Body of pancreas (tissue), 4 donors: ENCODE results near the gene NUTM1. TPM values are rescaled to one million over a fixed set of nuclear protein-coding genes. Genes with fewer than 3 reads are reported as not detected.

ENCODE experiments used
- ATAC-seq: fragments of 150-250 bp; one replicate; pipeline ENCODE4 v1.9.1; 2016
- DNase-seq, 4 donors: peaks; one replicate each; pipeline ENCODE4 v3.0.0-alpha.2; 2019
- H3K27ac ChIP-seq, 4 donors: fragments of 200-600 bp; sonication (generic); 1 replicate in 3 of 4; 2 replicates in 1 of 4; pipeline versions ENCODE4 v1.5.1 to v1.6.1; 2016 to 2019; ENCODE audit warnings: mild to moderate bottlenecking in 1 of 4, mixed read lengths in 1 of 4, moderate library complexity in 1 of 4
- H3K27me3 ChIP-seq, 2 donors: fragments of 200-600 bp; sonication (generic); one replicate each; pipeline ENCODE4 v1.6.0; 2016; ENCODE audit warnings: mild to moderate bottlenecking in 1 of 2
- H3K36me3 ChIP-seq, 2 donors: fragments of 200-600 bp; sonication (generic); replicated peaks in 1 of 2; 2 replicates each; pipeline ENCODE4 v1.5.1; 2016; ENCODE audit warnings: low read depth in 2 of 2; ENCODE audit not compliant: insufficient read depth in 1 of 2
- H3K4me1 ChIP-seq: fragments of 200-600 bp; sonication (generic); one replicate; pipeline ENCODE4 v1.6.0; 2016
- H3K4me3 ChIP-seq, 2 donors: fragments of 200-600 bp; sonication (generic); 1 replicate in 1 of 2; 2 replicates in 1 of 2; pipeline ENCODE4 v1.5.1; 2016 to 2019
- H3K9me3 ChIP-seq, 3 donors: fragments of 200-600 bp; sonication (generic); 1 replicate in 2 of 3; 2 replicates in 1 of 3; pipeline ENCODE4 v1.5.1; 2016
- CTCF ChIP-seq, 7 experiments: fragments of 450-650 bp in 4 of 7; fragments of 200-600 bp in 3 of 7; sonication (generic) in 3 of 7; IDR thresholded peaks; one replicate each; pipeline ENCODE4 v1.5.1; 2016 to 2019; ENCODE audit warnings: antibody characterized with exemption in 7 of 7
- POLR2A ChIP-seq, 3 donors: fragments of 450-650 bp; IDR thresholded peaks; one replicate each; pipeline ENCODE4 v1.6.1; 2016; ENCODE audit warnings: antibody characterized with exemption in 3 of 3, mild to moderate bottlenecking in 2 of 3
- WGBS, 2 donors: methylation state at CpG; one replicate each; pipeline ENCODE4 v1.1.5; 2017; 5-methylcytosine and 5-hydroxymethylcytosine counted together
- intact Hi-C: fragments of 100-400 bp; cut with DNase I; formaldehyde crosslinking; loops from one replicate; pipeline ENCODE4 v1.15.1; 2023
- total RNA-seq, 2 donors: library from RNA; depleted of rRNA; stranded (reverse); fragments of >200 nt; gene quantifications; one replicate each; pipeline ENCODE4 v1.1.0, GENCODE V29; 2016

The NUTM1 gene
- total RNA-seq, 2 donors from 2014 or later = not detected

GRCh38 chr15:34361278-34361677, 18.2 kb downstream of the NUTM1 start:
- no peaks in the 10 kb centered on the region for H3K27me3 ChIP-seq
- no peaks in the 10 kb centered on the region for H3K36me3 ChIP-seq
- DNase-seq = no peak
- 91 to 92% methylated on average over 7 of the region's 7 CpGs for WGBS, 2 donors
- no peak overlapping the region for H3K4me3 ChIP-seq
- no peak for ATAC-seq
- TF ChIP-seq POLR2A (IDR thresholded peaks at IDR 0.05) (no peak), CTCF (IDR thresholded peaks at IDR 0.05) (no peak)
- no peaks in the 10 kb centered on the region for H3K9me3 ChIP-seq
- intact Hi-C loops = loop anchor here (10.0 kb wide), 1 partner anchor 296 kb away; no protein-coding TSS in a partner anchor
- no peak overlapping the region for H3K27ac ChIP-seq
- H3K4me1 ChIP-seq = peaks cover 9% of the 10 kb centered on the region

- H3K4me1 ChIP-seq = peaks cover 10% of the 10 kb centered on the region
- TF ChIP-seq CTCF (IDR thresholded peaks at IDR 0.05) = no peak
- no peak for TF ChIP-seq POLR2A (IDR thresholded peaks at IDR 0.05)
- no peaks in the 10 kb centered on the region for H3K9me3 ChIP-seq
- 83 to 91% methylated on average over 10 of the region's 10 CpGs for WGBS, 2 donors
- intact Hi-C loops = loop anchor here (10.0 kb wide), 1 partner anchor 297 kb away; no protein-coding TSS in a partner anchor
- H3K27ac ChIP-seq = no peak overlapping the region
- H3K27me3 ChIP-seq = no peaks in the 10 kb centered on the region
- H3K4me3 ChIP-seq = no peak overlapping the region
- DNase-seq (no peak), ATAC-seq (no peak)
- no peaks in the 10 kb centered on the region for H3K36me3 ChIP-seq
These were observed 19.1 kb downstream of the NUTM1 start for GRCh38 chr15:34362047-34362773.

GRCh38 chr15:34364041-34364440, 20.9 kb downstream of the NUTM1 start:
- Histone ChIP-seq H3K4me1 (peaks cover 20% of the 10 kb centered on the region), H3K9me3 (no peaks in the 10 kb centered on the region), H3K4me3 (no peak overlapping the region), H3K27me3 (no peaks in the 10 kb centered on the region), H3K27ac (no peak overlapping the region), H3K36me3 (no peaks in the 10 kb centered on the region)
- DNase-seq (no peak), ATAC-seq (no peak)
- TF ChIP-seq CTCF (IDR thresholded peaks at IDR 0.05) = no peak
- TF ChIP-seq POLR2A (IDR thresholded peaks at IDR 0.05) = no peak
- intact Hi-C loops = loop anchor here (10.0 kb wide), 1 partner anchor 299 kb away; no protein-coding TSS in a partner anchor
- 92 to 95% methylated on average over 8 of the region's 8 CpGs for WGBS, 2 donors

- intact Hi-C loops = loop anchor here (10.0 kb wide), 1 partner anchor 300 kb away; no protein-coding TSS in a partner anchor
- no peak overlapping the region for H3K4me3 ChIP-seq
- no peaks in the 10 kb centered on the region for H3K9me3 ChIP-seq
- H3K36me3 ChIP-seq = no peaks in the 10 kb centered on the region
- H3K4me1 ChIP-seq = peaks cover 20% of the 10 kb centered on the region
- TF ChIP-seq CTCF (IDR thresholded peaks at IDR 0.05) (no peak), POLR2A (IDR thresholded peaks at IDR 0.05) (no peak)
- DNase-seq = no peak
- H3K27me3 ChIP-seq = no peaks in the 10 kb centered on the region
- no peak for ATAC-seq
- WGBS, 2 donors = 83% methylated on average over 15 to 16 of the region's 16 CpGs
- no peak overlapping the region for H3K27ac ChIP-seq
These were observed 22.1 kb downstream of the NUTM1 start for GRCh38 chr15:34365091-34365825.
